Glutamatergic neuron (in vitro differentiated cells): Measurements from ENCODE around the gene SFN. TPM values are rescaled to one million over a fixed set of nuclear protein-coding genes. Genes with fewer than 3 reads are reported as not detected.

Source experiments
- DNase-seq: peaks from one replicate; pipeline ENCODE4 v3.0.0; 2022
- H3K27ac Mint-ChIP-seq: one replicate; pipeline ENCODE4 v1.8.0; 2020; ENCODE audit warnings: mild to moderate bottlenecking, mixed read lengths, inconsistent platforms; ENCODE audit not compliant: unreplicated experiment
- H3K27me3 Mint-ChIP-seq: one replicate; pipeline ENCODE4 v1.8.0; 2020; ENCODE audit warnings: mild to moderate bottlenecking, moderate library complexity, mixed read lengths, inconsistent platforms; ENCODE audit not compliant: unreplicated experiment
- H3K36me3 Mint-ChIP-seq: one replicate; pipeline ENCODE4 v1.8.0; 2020; ENCODE audit warnings: mild to moderate bottlenecking, mixed read lengths, inconsistent platforms; ENCODE audit not compliant: unreplicated experiment
- H3K4me1 Mint-ChIP-seq: one replicate; pipeline ENCODE4 v1.8.0; 2020; ENCODE audit warnings: mild to moderate bottlenecking, low read depth, mixed read lengths, inconsistent platforms; ENCODE audit not compliant: unreplicated experiment
- H3K4me3 Mint-ChIP-seq: one replicate; pipeline ENCODE4 v1.8.0; 2020; ENCODE audit warnings: mild to moderate bottlenecking, mixed read lengths, inconsistent platforms; ENCODE audit not compliant: unreplicated experiment
- H3K9me3 Mint-ChIP-seq: one replicate; pipeline ENCODE4 v1.8.0; 2020; ENCODE audit warnings: mild to moderate bottlenecking, moderate library complexity, mixed read lengths, inconsistent platforms; ENCODE audit not compliant: unreplicated experiment
- CTCF ChIP-seq: fragments of 200-600 bp; sonication (generic); IDR thresholded peaks from one replicate; pipeline ENCODE4 v1.5.0; 2021; ENCODE audit not compliant: partially characterized antibody, unreplicated experiment
- total RNA-seq: library from RNA; stranded (reverse); fragmentation: NEBNext Ultra II Directional; extraction: Animal tissue kit (Norgen Biotek cat#: 25700); gene quantifications from one replicate; pipeline ENCODE4 v1.2.1, GENCODE V29; 2021; ENCODE audit not compliant: unreplicated experiment

SFN gene
- total RNA-seq, 1 donor from 2014 or later: 0.42 TPM

GRCh38 chr1:26853600-26853999, 9.3 kb upstream of the SFN start:
- H3K4me3 Mint-ChIP-seq: no peak overlapping the region
- no peak for DNase-seq
- no peak overlapping the region for H3K27ac Mint-ChIP-seq
- no peak for TF ChIP-seq CTCF
- peaks cover 34% of the 10 kb centered on the region for H3K4me1 Mint-ChIP-seq
- H3K27me3 Mint-ChIP-seq: peaks cover 9% of the 10 kb centered on the region
- no peaks in the 10 kb centered on the region for H3K36me3 Mint-ChIP-seq
- peaks cover 1% of the 10 kb centered on the region for H3K9me3 Mint-ChIP-seq

GRCh38 chr1:26854906-26855305, 8.0 kb upstream of the SFN start:
- Mint-ChIP-seq H3K4me1 (peaks cover 35% of the 10 kb centered on the region), H3K4me3 (no peak overlapping the region), H3K27me3 (peaks cover 9% of the 10 kb centered on the region), H3K9me3 (peaks cover 1% of the 10 kb centered on the region), H3K36me3 (no peaks in the 10 kb centered on the region), H3K27ac (peak overlapping the region; percentile 24)
- TF ChIP-seq CTCF: no peak
- DNase-seq: no peak

- no peak for DNase-seq
- Mint-ChIP-seq H3K9me3 (peaks cover 1% of the 10 kb centered on the region), H3K27me3 (peaks cover 9% of the 10 kb centered on the region), H3K4me3 (peak overlapping the region; percentile 75), H3K27ac (peak overlapping the region; percentile 89), H3K4me1 (peaks cover 35% of the 10 kb centered on the region), H3K36me3 (no peaks in the 10 kb centered on the region)
- no peak for TF ChIP-seq CTCF
These were observed 7.3 kb upstream of the SFN start for GRCh38 chr1:26855636-26856035.

GRCh38 chr1:26856181-26856580, 6.8 kb upstream of the SFN start:
- Mint-ChIP-seq H3K4me3 (peak overlapping the region; percentile 75), H3K36me3 (no peaks in the 10 kb centered on the region), H3K4me1 (peaks cover 35% of the 10 kb centered on the region), H3K27ac (peak overlapping the region; percentile 89), H3K9me3 (peaks cover 1% of the 10 kb centered on the region), H3K27me3 (peaks cover 9% of the 10 kb centered on the region)
- no peak for TF ChIP-seq CTCF
- peak; percentile 66 for DNase-seq

GRCh38 chr1:26856604-26857469, 6.1 kb upstream of the SFN start:
- no peak for TF ChIP-seq CTCF
- Mint-ChIP-seq H3K36me3 (no peaks in the 10 kb centered on the region), H3K27me3 (peaks cover 9% of the 10 kb centered on the region), H3K9me3 (peaks cover under 1% of the 10 kb centered on the region), H3K27ac (peak overlapping the region; percentile 89), H3K4me3 (peak overlapping the region; percentile 75), H3K4me1 (peaks cover 35% of the 10 kb centered on the region)
- peak; percentile 31 for DNase-seq
